Vagina (tissue), 2 donors: ENCODE data around the gene MYL2. TPM values are rescaled to one million over a fixed set of nuclear protein-coding genes. Genes with fewer than 3 reads are reported as not detected.

Experiments
- DNase-seq, 2 donors: peaks; one replicate each; pipeline ENCODE4 v3.0.0-alpha.2; 2017; ENCODE audit errors: extremely low spot score in 2 of 2
- H3K27ac ChIP-seq: fragments of 200-600 bp; sonication (generic); one replicate; pipeline ENCODE4 v1.5.1; 2019
- H3K27me3 ChIP-seq: fragments of 200-600 bp; sonication (generic); one replicate; pipeline ENCODE4 v1.5.1; 2019
- H3K36me3 ChIP-seq, 2 donors: fragments of 200-600 bp; sonication (generic); one replicate each; pipeline ENCODE4 v1.5.1; 2017 to 2019
- H3K4me1 ChIP-seq: fragments of 200-600 bp; sonication (generic); one replicate; pipeline ENCODE4 v1.5.1; 2019
- H3K4me3 ChIP-seq, 2 donors: fragments of 200-600 bp; sonication (generic); 1 replicate in 1 of 2; 2 replicates in 1 of 2; pipeline ENCODE4 v1.5.1; 2016 to 2019
- H3K9me3 ChIP-seq: fragments of 200-600 bp; sonication (generic); one replicate; pipeline ENCODE4 v1.5.1; 2019
- POLR2A ChIP-seq, 2 donors: fragments of 450-650 bp; IDR thresholded peaks; one replicate each; pipeline ENCODE4 v1.6.1; 2017; ENCODE audit warnings: antibody characterized with exemption in 2 of 2, mild to moderate bottlenecking in 2 of 2, moderate library complexity in 2 of 2
- POLR2AphosphoS5 ChIP-seq, 2 donors: sonication (generic); formaldehyde crosslinking; IDR thresholded peaks; one replicate each; pipeline ENCODE4 v1.9.0; 2017; ENCODE audit warnings: antibody characterized with exemption in 2 of 2, mild to moderate bottlenecking in 2 of 2, low read depth in 1 of 2; ENCODE audit not compliant: insufficient read depth in 1 of 2
- intact Hi-C: fragments of 100-400 bp; cut with DNase I; formaldehyde crosslinking; loops from one replicate; pipeline ENCODE4 v1.15.1; 2023
- total RNA-seq: library from RNA; depleted of rRNA; stranded (reverse); fragments of >200 nt; gene quantifications from one replicate; pipeline ENCODE4 v1.2.3, GENCODE V29; 2016
- TF ChIP-seq, protein P1 (sequence below), 3 experiments: fragments of 450-650 bp in 2 of 3; fragments of 200-600 bp in 1 of 3; sonication (generic) in 1 of 3; IDR thresholded peaks; one replicate each; pipeline ENCODE4 v1.5.1; 2017 to 2019; ENCODE audit warnings: antibody characterized with exemption in 3 of 3, mild to moderate bottlenecking in 2 of 3, moderate library complexity in 2 of 3

MYL2 gene
- total RNA-seq, 1 donor from 2014 or later, result not detected

DNA sequence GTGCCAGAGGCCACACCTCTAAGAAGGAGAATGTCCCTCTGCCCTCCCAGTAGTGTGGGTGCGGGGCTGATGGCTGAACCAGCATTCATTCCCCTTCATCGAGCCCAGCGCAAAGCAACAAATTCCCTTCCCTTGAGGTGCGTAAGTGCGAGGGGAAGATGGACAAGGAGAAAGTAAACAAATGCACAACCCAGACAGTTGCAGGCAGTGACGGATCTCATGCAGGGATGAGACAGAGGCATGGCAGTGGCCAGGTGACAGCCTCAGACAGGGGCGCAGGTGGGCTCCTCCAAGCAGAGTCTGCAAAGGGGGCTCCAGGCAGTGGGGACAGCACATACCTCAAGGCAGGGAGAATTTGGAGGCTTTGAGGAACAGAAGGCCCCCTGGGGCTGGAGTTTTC lies 2.3 kb upstream of the MYL2 start:
- DNase-seq, result no peak
- Histone ChIP-seq H3K4me1 (no peaks in the 10 kb centered on the region), H3K9me3 (no peaks in the 10 kb centered on the region), H3K27ac (no peak overlapping the region), H3K4me3 (no peak overlapping the region), H3K27me3 (no peaks in the 10 kb centered on the region), H3K36me3 (no peaks in the 10 kb centered on the region)
- TF ChIP-seq, protein P1, sequence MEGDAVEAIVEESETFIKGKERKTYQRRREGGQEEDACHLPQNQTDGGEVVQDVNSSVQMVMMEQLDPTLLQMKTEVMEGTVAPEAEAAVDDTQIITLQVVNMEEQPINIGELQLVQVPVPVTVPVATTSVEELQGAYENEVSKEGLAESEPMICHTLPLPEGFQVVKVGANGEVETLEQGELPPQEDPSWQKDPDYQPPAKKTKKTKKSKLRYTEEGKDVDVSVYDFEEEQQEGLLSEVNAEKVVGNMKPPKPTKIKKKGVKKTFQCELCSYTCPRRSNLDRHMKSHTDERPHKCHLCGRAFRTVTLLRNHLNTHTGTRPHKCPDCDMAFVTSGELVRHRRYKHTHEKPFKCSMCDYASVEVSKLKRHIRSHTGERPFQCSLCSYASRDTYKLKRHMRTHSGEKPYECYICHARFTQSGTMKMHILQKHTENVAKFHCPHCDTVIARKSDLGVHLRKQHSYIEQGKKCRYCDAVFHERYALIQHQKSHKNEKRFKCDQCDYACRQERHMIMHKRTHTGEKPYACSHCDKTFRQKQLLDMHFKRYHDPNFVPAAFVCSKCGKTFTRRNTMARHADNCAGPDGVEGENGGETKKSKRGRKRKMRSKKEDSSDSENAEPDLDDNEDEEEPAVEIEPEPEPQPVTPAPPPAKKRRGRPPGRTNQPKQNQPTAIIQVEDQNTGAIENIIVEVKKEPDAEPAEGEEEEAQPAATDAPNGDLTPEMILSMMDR (IDR thresholded peaks at IDR 0.05), result no peak
- TF ChIP-seq POLR2A (IDR thresholded peaks at IDR 0.05), result no peak
- no peak for TF ChIP-seq POLR2AphosphoS5 (IDR thresholded peaks at IDR 0.05; ENCODE audit: insufficient read depth in 1 of 2, low read depth in 1 of 2)
- intact Hi-C loops, result no loop called here

DNA sequence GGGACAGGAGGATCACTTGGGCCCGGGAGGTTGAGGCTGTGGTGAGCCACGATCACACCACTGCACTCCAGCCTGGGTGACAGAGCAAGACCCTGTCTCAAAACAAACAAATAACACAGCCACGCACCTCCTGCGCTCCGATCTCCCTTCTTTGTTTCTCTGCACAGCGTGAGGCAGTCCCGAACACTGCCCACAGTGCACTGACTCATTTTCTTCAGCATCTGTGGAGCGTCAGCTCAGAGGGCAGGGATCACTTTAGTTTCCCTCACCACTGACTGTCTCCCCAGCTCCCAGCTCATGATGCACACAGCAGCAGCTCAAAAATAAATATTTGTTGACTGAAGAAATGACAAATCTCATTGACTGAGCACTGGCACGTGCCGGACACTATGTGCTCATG lies 883 bp upstream of the MYL2 start:
- no peak overlapping the region for H3K4me3 ChIP-seq
- H3K27me3 ChIP-seq, result no peaks in the 10 kb centered on the region
- H3K36me3 ChIP-seq, result no peaks in the 10 kb centered on the region
- DNase-seq, result no peak
- no peaks in the 10 kb centered on the region for H3K9me3 ChIP-seq
- H3K4me1 ChIP-seq, result no peaks in the 10 kb centered on the region
- intact Hi-C loops, result no loop called here
- TF ChIP-seq POLR2A (IDR thresholded peaks at IDR 0.05) (no peak), POLR2AphosphoS5 (IDR thresholded peaks at IDR 0.05; ENCODE audit: insufficient read depth in 1 of 2, low read depth in 1 of 2) (no peak)
- TF ChIP-seq, protein P1 (IDR thresholded peaks at IDR 0.05), result no peak
- H3K27ac ChIP-seq, result no peak overlapping the region

DNA sequence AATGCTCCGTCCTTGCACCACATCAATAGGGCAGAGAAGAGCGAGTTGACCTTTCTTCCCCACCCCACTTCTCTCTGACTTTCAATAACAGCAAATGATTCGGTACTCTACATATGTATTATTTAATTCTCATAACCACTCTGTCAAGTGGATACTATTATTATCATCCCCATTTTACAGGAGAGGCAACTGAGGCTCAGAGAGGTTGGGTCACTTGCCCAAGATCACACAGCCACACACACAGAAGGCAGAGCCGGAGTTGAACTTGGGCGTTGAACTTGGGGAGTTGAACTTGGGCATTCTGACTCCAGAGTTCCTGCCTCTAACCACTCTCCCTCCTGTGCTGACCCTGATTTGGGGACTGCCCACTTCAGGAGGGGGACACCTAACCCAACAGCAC lies 659 bp downstream of the MYL2 start:
- H3K27me3 ChIP-seq, result no peaks in the 10 kb centered on the region
- H3K4me1 ChIP-seq, result no peaks in the 10 kb centered on the region
- H3K9me3 ChIP-seq, result no peaks in the 10 kb centered on the region
- H3K27ac ChIP-seq, result no peak overlapping the region
- DNase-seq, result no peak
- no peaks in the 10 kb centered on the region for H3K36me3 ChIP-seq
- no peak for TF ChIP-seq POLR2A (IDR thresholded peaks at IDR 0.05)
- TF ChIP-seq POLR2AphosphoS5 (IDR thresholded peaks at IDR 0.05; ENCODE audit: insufficient read depth in 1 of 2, low read depth in 1 of 2), result no peak
- TF ChIP-seq, protein P1 (IDR thresholded peaks at IDR 0.05), result no peak
- intact Hi-C loops, result no loop called here
- H3K4me3 ChIP-seq, result no peak overlapping the region

DNA sequence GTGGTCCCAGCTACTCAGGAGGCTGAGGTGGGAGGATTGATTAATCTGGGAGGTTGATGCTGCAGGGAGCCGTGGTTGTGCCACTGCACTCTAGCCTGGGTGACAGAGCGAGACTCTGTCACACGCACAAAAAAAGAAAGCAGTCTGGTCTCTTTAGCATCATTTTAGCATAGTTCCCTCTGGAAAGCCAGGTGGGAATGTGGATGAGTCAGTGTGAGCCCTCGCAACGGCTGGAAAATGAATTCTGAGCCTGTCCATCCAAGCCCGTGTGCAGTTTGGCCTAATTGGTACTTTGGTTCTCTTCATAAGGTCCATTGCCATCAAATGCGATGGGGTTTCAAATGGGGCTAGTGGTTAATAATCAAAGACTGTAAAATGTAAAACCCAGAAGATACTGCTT lies 2.4 kb downstream of the MYL2 start:
- no peak for TF ChIP-seq POLR2AphosphoS5 (IDR thresholded peaks at IDR 0.05; ENCODE audit: insufficient read depth in 1 of 2, low read depth in 1 of 2)
- TF ChIP-seq, protein P1 (IDR thresholded peaks at IDR 0.05), result no peak
- no peak for TF ChIP-seq POLR2A (IDR thresholded peaks at IDR 0.05)
- Histone ChIP-seq H3K27me3 (no peaks in the 10 kb centered on the region), H3K36me3 (no peaks in the 10 kb centered on the region), H3K4me1 (no peaks in the 10 kb centered on the region), H3K4me3 (no peak overlapping the region), H3K27ac (no peak overlapping the region), H3K9me3 (no peaks in the 10 kb centered on the region)
- intact Hi-C loops, result no loop called here
- DNase-seq, result no peak

DNA sequence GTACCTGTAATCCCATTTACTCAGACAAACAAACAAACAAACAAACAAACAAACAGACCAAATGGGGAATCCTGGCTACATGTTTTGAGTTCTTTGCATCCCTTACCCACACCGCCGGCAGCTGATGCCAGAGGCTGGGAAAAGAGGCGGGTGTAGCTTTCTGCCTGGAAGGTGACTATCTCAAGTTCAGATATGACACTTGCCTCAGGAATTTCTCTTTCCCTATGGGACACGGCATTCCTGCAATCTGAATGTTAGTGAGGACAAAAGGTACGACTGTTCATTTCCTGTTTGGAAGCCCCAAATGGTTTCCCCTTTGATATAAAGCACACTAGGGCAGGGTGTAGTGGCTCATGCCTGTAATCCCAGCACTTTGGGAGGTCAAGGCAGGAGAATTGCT lies 2.9 kb downstream of the MYL2 start:
- no peaks in the 10 kb centered on the region for H3K4me1 ChIP-seq
- intact Hi-C loops, result no loop called here
- H3K27ac ChIP-seq, result no peak overlapping the region
- no peaks in the 10 kb centered on the region for H3K36me3 ChIP-seq
- no peaks in the 10 kb centered on the region for H3K27me3 ChIP-seq
- H3K4me3 ChIP-seq, result no peak overlapping the region
- no peak for DNase-seq
- no peaks in the 10 kb centered on the region for H3K9me3 ChIP-seq
- TF ChIP-seq POLR2A (IDR thresholded peaks at IDR 0.05) (no peak), POLR2AphosphoS5 (IDR thresholded peaks at IDR 0.05; ENCODE audit: insufficient read depth in 1 of 2, low read depth in 1 of 2) (no peak)
- TF ChIP-seq, protein P1 (IDR thresholded peaks at IDR 0.05), result no peak
